NOMO-1 treated with DMSO at 0.1 percent for 48 hours (cell line): ENCODE results near the gene LIN37.
"Not testable (repeated sequence)": the region's sequence is repeated elsewhere in the genome, so short reads cannot be mapped to it uniquely, and the experiment has no call there.

Experiments used
- DNase-seq: peaks from one replicate; lab custom pipeline; 2025; ENCODE audit not compliant: unreplicated experiment; lab: John Stamatoyannopoulos, UW

The LIN37 gene

DNA sequence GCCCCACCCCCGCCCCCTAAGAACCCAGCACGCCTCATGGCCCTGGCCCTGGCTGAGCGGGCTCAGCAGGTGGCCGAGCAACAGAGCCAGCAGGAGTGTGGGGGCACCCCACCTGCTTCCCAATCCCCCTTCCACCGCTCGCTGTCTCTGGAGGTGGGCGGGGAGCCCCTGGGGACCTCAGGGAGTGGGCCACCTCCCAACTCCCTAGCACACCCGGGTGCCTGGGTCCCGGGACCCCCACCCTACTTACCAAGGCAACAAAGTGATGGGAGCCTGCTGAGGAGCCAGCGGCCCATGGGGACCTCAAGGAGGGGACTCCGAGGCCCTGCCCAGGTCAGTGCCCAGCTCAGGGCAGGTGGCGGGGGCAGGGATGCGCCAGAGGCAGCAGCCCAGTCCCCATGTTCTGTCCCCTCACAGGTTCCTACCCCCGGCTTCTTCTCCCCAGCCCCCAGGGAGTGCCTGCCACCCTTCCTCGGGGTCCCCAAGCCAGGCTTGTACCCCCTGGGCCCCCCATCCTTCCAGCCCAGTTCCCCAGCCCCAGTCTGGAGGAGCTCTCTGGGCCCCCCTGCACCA lies 38.9 kb downstream of the LIN37 start:
- DNase-seq: no peak

DNA sequence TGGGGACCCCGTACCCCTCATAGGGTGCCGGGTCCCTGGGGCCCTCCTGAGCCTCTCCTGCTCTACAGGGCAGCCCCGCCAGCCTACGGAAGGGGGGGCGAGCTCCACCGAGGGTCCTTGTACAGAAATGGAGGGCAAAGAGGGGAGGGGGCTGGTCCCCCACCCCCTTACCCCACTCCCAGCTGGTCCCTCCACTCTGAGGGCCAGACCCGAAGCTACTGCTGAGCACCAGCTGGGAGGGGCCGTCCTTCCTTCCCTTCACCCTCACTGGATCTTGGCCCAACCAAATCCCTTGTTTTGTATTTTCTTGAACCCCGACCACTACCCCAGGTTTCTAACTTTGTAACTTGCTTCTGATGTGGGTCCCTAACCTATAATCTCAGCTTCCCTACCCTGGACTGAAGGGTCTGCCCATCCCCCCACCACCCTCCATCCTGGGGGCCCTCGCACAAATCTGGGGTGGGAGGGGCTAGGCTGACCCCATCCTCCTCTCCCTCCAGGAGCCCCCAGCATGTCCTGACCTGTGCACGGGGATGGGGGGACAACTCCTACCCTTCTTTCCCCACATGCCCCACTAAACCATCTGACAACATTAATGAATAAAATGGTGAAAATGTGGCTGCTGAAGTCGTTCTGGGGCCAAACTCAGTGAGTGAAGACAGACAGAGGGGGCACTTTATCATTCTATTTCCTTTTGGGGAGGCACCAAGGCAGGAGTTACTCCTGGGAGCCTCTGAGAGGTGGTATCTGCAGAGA lies 40.0 kb downstream of the LIN37 start:
- no peak for DNase-seq

DNA sequence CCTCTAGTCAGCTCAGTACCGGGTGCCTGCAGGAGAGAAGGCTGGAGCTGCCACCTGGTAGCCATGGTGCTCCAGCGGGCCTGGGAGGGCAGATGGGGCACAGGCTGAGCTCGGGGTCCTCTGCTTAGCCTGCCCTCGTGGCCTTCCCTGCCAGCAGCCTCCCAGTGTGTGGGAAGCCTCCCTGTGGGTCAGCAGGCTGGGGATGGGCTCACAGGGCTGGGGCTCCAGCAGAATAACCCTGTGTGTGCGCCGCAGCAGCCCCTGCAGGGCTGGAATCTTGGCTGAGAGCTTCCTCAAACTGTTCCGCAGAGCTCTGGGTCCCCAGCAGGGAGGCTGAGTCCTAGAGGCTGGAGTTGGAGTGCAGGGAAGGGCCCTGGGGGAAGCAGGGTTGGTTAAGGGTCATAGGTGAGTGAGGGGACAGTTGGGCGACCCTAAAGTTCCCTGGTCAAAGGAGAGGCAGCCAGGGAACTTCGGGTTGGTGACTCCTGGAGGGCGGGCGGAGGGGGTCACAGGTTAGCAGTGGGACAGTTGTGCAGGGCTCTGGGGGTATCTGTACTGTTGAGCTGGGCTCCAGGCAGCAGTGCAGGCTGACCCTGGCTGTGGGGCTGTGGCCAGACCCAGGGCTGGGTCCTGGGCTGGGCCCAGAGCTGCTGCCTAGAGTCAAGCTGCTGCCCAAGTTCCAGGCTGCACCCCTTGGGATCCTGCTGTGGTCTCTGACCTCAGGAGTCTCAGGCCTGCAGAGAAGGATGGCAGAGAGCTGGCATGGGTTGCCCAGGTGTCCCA lies 41.0 kb downstream of the LIN37 start:
- DNase-seq: no peak

DNA sequence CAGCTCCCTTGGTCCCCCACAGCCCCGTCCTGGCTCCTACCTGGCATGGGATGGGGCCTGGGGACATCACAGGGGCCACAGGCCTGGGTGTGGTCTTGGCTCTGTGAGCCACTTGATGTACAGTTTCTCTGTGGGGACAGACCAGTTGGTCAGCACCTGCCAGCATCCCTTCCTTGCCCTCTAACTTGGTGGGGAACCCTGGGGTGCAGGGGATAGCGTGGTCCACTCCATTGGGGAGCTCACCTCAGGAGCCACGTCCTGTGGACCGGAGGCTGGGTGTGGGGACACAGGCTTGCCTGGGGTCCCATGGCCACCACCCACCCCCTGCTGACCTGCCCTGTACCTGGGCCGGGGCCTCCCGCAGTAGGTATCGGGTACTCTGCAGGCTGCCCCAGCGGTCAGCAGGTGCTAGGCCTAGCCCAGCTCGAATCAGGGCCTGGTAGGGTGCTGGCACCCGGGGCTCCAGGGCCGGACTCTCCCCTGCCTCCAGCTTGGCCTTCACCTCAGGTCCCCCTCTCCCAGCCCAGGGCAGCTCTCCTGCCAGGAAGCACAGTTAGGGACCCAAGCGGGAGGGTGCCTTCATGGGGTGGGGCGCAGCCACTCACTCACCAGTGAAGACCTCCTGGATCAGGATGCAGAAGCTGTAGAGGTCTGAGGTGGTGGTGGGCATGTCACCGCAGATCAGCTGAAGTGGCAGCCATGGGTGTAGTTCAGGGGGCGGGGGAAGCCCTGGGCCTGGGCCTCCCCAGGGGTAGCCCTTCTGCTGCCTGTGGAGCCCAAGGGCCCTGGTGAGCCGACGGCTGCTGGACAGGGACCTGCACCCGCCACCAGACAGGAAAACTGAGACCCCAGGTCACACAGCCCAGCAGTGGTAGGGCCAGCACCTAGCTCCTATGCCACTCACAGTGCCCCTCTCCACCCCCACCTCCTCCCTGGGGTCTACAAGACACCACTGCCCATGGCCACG lies 41.9 kb downstream of the LIN37 start:
- DNase-seq: no peak

DNA sequence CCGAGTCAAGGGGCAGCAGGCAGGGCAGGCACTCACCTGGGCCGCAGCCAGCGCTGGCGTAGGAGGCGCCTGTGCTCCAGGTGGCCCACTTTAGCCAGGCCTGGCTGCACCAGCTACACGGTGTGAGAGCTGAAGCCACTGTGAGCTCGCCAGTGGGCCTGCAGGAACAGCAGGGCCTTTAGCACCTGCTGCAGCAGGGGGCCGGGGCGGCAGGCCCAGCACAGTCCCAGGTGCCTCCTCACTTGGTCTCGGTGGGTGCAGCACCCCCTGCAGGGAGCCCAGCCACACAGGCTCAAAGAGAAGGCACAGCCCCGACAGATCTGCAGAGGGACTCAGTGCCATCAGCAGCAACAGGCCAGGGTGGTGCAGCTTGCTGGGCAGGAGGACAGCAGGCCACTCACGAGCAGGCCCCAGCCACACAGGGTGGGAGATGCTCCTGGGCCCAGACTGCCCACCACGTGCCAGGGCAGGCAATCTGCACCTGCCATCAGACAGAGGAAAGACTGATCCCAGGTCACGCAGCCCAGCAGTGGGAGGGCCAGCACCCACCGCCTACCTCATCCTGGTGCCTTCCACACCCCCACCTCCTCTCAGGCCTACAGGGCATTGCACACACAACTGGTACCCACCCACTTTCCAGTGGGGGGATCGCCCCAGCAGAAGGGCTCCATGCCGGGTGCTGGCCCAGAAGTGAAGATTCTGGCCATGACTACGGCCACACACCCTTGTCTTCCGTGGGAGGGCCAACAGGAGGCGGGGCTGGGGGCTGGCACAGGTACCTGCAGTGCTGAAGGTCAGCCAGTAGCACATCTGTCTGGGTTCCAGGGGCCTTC lies 42.8 kb downstream of the LIN37 start:
- no peak for DNase-seq

DNA sequence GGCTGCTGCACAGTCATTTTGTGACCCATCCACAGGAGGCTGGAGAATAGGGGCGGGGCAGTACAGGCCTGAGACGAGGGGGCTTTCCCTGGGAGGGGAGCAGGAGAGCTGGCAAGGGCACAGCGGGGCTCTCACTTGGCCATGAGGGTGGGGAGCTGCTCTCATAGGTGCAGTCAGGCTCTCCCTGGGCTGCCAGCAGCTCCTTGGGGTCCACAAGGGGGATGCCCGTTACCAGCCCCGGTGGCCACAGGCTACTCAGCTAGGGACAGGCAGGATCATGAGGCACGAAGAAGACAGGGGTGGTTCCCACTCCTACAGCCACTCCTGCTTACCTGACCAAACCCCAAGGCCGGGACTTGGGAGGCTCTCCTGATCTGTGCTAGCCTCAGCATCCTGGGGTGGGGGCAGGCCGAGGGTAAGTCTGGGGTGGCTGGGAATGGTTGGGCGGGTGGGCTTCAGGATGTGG lies 43.5 kb downstream of the LIN37 start:
- DNase-seq: no peak

DNA sequence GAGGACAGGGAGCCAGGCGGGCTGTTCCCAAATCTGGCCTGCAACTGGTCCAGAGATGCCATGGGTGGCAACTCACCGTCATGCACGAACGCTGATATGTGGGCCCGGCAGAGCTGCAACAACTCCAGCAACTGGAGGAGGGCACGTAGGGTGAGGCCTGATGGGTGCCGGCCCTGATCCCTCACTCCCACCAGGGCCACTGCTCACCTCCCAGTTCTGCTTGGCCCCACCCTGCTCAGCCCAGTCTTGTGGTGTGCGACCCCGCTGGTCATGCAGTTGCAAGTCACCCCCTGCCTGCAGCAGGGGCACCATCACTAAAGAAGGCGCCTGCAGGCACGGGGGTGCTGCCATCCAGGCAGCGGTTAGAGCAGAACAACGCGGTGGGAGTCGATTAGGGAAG lies 43.9 kb downstream of the LIN37 start:
- DNase-seq: no peak

DNA sequence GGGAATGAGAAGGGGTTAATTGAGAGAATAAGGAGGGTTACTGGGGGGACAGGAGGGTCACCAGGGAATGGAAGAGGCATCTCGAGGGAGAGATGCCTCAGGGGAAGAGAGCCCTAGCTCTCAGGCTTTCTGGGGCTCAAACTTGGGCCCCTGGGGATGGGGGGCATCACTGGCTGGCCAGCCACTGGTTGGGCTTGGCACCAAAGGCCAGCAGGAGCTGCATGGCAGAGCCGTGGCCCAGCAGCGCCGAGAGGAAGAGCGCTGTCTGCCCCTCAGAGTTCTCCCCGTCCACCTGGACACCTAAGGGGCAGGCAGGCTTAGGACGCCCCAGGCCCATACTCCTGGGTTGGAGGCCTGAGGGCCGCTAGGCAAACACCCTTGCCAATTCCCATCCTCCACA lies 44.5 kb downstream of the LIN37 start:
- no peak for DNase-seq

DNA sequence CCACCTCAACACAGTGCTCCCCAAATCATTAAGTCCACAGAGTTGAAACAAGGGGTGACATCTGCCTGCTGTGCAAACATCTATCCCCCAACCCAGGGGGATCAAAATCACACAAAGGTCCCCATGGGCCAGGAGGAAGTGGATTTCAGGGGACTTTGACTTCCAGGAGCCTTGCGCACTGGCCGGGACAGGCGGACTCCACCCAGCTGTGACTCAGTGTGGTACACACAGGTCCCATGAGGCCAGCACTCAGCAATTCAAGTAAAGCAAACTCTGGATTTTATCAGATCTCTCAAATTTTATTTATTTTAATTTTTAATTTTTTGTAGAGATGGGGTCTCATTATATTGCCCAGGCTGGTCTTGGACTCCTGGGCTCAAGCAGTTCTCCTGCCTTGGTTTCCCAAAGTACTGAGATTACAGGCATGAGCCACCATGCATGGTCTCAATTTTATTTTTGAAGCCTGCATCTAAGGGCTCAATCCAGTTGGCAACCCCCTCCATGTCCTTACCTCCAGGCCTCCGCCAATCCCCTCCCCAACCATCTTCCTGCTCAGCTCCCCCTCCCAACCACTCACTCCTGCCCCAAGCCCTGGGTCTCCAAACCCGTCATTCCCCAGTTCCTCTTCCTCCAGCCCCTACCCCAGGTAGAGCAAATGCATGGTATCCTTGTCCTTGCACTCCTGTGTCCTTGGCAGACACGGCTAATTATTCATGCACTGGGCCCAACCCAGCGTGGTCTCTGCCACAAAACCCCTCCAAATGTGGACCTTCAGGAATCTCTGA lies 45.2 kb downstream of the LIN37 start:
- no peak for DNase-seq

DNA sequence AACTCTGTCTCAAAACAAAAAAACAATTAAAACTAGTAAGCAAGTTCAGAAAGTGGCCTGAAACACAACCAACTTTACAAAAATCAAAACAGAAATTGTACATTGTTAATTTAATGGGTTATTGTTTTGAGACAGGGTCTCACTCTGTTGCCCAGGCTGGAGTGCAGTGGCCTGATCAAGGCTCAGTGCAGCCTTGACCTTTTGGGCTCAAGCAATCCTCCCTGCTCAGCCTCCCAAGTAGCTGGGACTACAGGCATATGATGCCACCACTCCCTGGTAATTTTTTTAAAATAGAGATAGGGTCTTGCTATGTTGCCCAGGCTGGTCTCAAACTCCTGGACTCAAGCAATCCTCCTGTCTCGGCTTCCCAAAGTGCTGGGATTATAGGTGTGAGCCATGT lies 47.2 kb downstream of the LIN37 start:
- not testable (repeated sequence) for DNase-seq

DNA sequence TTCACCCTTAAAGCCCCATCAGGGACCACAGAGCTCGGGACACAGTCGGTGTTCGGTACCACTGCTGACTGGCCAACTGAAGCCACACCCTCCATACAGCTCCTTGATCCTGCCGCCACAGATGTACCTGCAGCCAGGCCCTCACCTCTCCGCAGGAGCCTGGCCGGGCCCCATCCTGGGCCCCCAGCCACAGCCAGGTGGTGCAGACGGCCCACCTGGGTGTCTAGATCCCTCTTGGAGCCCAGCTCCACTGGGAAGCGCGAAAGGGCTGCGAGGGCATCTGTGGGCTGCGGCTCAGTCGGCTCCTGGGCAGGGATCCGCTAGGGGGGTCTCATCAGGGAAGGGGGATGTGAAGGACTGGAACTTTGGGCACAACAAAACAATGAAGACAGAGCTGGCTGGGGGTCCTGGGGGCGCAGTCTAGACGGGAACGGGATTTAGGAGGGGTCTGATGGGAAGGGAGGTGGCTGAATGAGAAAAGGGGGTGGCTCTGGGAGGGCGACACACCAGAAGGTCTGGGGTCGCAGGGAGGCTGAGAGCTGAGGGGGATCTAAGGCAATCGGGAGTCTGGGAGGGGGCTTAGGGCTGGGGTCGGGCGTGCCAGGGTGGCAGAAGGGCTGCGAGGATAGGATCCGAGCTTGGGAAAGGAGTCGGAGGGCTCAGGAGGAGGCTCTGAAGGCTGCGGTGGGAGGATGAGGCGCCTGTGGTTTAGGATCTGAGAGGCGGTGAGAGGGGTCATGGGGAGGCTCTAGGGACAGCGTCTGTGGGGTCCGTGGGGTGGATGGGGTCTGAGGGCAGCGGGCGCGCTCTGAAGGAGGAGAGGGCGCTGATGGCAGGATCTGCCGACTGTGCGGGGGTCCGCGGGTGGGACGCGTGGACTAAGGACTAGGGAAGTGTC lies 48.5 kb downstream of the LIN37 start:
- DNase-seq: no peak

DNA sequence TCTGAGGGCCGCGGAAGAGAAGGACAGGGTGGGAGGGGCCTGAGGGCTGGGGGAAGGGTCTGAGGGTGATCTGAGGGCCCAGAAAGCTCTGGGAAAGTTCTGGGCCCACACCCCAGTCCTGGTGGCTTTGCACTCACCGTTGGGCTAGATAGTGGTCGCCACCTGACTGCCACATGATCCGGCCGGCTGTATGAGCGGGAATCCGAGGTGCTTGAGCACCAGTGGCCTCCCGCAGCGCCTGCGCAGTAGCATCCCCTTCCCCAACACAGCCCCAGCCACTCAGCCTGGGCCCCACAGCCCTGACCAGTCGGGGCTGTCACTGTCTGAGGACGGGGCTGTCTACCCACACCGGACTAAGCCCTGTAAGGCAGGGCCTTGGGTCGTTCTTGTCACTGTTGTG lies 49.3 kb downstream of the LIN37 start:
- no peak for DNase-seq

DNA sequence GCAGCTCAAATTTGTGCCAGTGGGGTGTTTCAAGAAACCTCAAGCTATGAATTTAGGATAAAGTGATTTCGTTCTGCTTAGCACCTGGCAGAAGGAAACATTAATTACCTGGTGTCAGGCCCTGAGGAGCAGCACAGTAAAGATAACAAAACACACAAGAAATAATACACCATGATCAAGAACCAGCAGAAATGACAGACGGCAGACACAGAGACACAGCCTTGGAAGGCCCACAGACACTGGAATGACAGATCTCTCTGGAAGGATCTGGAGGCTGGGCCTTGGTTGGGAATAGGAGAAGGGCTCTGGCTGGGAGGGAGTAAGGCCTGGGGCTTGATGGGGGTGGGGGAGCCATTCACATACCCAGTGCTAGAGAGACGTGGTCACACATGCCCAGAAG lies 53.5 kb downstream of the LIN37 start:
- DNase-seq: no peak
